HepG2 (cell line): ENCODE measurements around the gene ATXN2. TPM values are rescaled to one million over a fixed set of nuclear protein-coding genes. Genes with fewer than 3 reads are reported as not detected.

Experiments
- ATAC-seq: fragments of 200-7000 bp; cut with Tn5 transposase; 3 replicates; pipeline ENCODE4 v1.9.1; 2020; ENCODE audit warnings: mild to moderate bottlenecking, moderate library complexity
- BruUV-seq: library from RNA; stranded (reverse); fragments of 400-500 nt; replicated peaks from 2 replicates; lab custom pipeline; 2021; lab: Mats Ljungman, UMichigan
- CTCF ChIA-PET: fragments of 300-600 bp; formaldehyde crosslinking; extraction: SDS; loops from one replicate; lab custom pipeline; 2021; ENCODE audit warnings: low total read pairs, inconsistent platforms, low intra/inter-chr PET ratio; lab: Yijun Ruan, JAX
- POLR2A ChIA-PET: fragments of 350-600 bp; sonication (Branson Sonifier 250); formaldehyde crosslinking; loops from one replicate; lab custom pipeline; 2020; ENCODE audit warnings: antibody characterized with exemption, inconsistent platforms; lab: Yijun Ruan, JAX
- DNase-seq: peaks from one replicate; pipeline ENCODE4 v3.0.0-alpha.2; 2015; ENCODE audit warnings: low spot score
- FAIRE-seq: peaks from 3 replicates; lab custom pipeline; 2011; peaks lifted over from hg19 to GRCh38; lab: Jason Lieb, UNC
- H2AFZ ChIP-seq: one replicate; pipeline ENCODE4 v1.6.1; 2011; ENCODE audit warnings: low read length, inconsistent platforms
- H3K27ac ChIP-seq: fragments of 300-600 bp; 3 replicates; pipeline ENCODE4 v1.8.0; 2011; ENCODE audit warnings: mixed run types, mild to moderate bottlenecking, mixed read lengths, low read length, inconsistent platforms; ENCODE audit not compliant: insufficient read depth; ENCODE audit errors: extremely low read length
- H3K27me3 ChIP-seq, 2 experiments: fragments of 200-600 bp in 1 of 2; 2 replicates in 1 of 2; 3 replicates in 1 of 2; pipeline versions ENCODE4 v1.6.0 to v1.8.0; 2011; ENCODE audit warnings: low read length in 2 of 2, mild to moderate bottlenecking in 2 of 2, moderate library complexity in 2 of 2, inconsistent platforms in 1 of 2; ENCODE audit not compliant: insufficient read depth in 2 of 2, control insufficient read depth in 1 of 2
- H3K36me3 ChIP-seq, 2 experiments: fragments of 200-600 bp in 1 of 2; replicated peaks in 1 of 2; 2 replicates in 1 of 2; 3 replicates in 1 of 2; pipeline versions ENCODE4 v1.5.1 to v1.8.0; 2011; ENCODE audit warnings: low read length in 2 of 2, inconsistent platforms in 1 of 2; ENCODE audit not compliant: insufficient read depth in 2 of 2, control insufficient read depth in 1 of 2
- H3K4me1 ChIP-seq: 2 replicates; pipeline ENCODE4 v1.5.1; 2012; ENCODE audit warnings: low read length, inconsistent platforms; ENCODE audit not compliant: insufficient read depth
- H3K4me2 ChIP-seq: 2 replicates; pipeline ENCODE4 v1.6.0; 2011; ENCODE audit warnings: low read depth, low read length, inconsistent platforms
- H3K4me3 ChIP-seq, 3 experiments: fragments of 200-600 bp in 1 of 3; sonication (generic), shearing (Covaris generic) in 1 of 3; replicated peaks in 1 of 3; 2 replicates each; pipeline ENCODE4 v1.5.1; 2011 to 2016; ENCODE audit warnings: low read length in 3 of 3, inconsistent platforms in 2 of 3, low read depth in 2 of 3, mild to moderate bottlenecking in 2 of 3, control low read depth in 1 of 3, mixed read lengths in 1 of 3; ENCODE audit not compliant: insufficient read depth in 1 of 3
- H3K79me2 ChIP-seq: one replicate; pipeline ENCODE4 v1.6.1; 2011; ENCODE audit warnings: low read length, inconsistent platforms; ENCODE audit not compliant: insufficient read depth
- H3K9ac ChIP-seq: 2 replicates; pipeline ENCODE4 v1.6.0; 2011; ENCODE audit warnings: mild to moderate bottlenecking, low read depth, low read length, inconsistent platforms; ENCODE audit not compliant: insufficient read depth
- H3K9me3 ChIP-seq: 2 replicates; pipeline ENCODE4 v1.5.1; 2012; ENCODE audit warnings: mild to moderate bottlenecking, low read length
- H4K20me1 ChIP-seq: 2 replicates; pipeline ENCODE4 v1.6.0; 2011; ENCODE audit warnings: inconsistent platforms, mild to moderate bottlenecking, low read length, moderate library complexity; ENCODE audit not compliant: insufficient read depth
- LBX2 ChIP-seq: sonication (generic); formaldehyde crosslinking; IDR thresholded peaks from 2 replicates; pipeline ENCODE4 v1.5.0; 2020; ENCODE audit warnings: missing genetic modification reagents, mild to moderate bottlenecking, borderline replicate concordance
- SOX5 ChIP-seq: IDR thresholded peaks from 2 replicates; pipeline ENCODE4 v1.6.1; 2016; ENCODE audit warnings: borderline replicate concordance
- ZKSCAN5 ChIP-seq: sonication (generic); formaldehyde crosslinking; IDR thresholded peaks from 2 replicates; pipeline ENCODE4 v1.5.1; 2020; ENCODE audit warnings: mild to moderate bottlenecking, missing genetic modification reagents
- WGBS: methylation state at CpG from one replicate; pipeline ENCODE4 v1.1.6; 2017; ENCODE audit warnings: low lambda C conversion rate; 5-methylcytosine and 5-hydroxymethylcytosine counted together
- in situ Hi-C: cut with HindIII; loops from 2 replicates; pipeline ENCODE4 v1.10.0; 2017; ENCODE audit warnings: low pct_unique_long_range_greater_than_20kb; ENCODE audit not compliant: extremely low pct_ligation_motif_present
- intact Hi-C: fragments of 100-400 bp; cut with micrococcal nuclease; formaldehyde crosslinking; loops from one replicate; pipeline ENCODE4 v1.10.0; 2022; ENCODE audit not compliant: unreplicated experiment
- polyA plus RNA-seq, 8 experiments: library from polyadenylated mRNA; depleted of rRNA in 3 of 8; stranded (reverse) in 7 of 8; unstranded in 1 of 8; fragments of >200 nt; fragmentation: Illumina TruSeq in 4 of 8; extraction: Trizol in 4 of 8; gene quantifications; 2 replicates each; pipeline versions ENCODE4 v1.2.1 to v1.2.3, GENCODE V29; 2011 to 2016; ENCODE audit warnings: low read depth in 4 of 8, missing spikeins in 1 of 8, mixed read lengths in 1 of 8; ENCODE audit not compliant: insufficient read depth in 1 of 8
- total RNA-seq, 5 experiments: library from RNA; depleted of rRNA; stranded (reverse); fragments of >200 nt; fragmentation: Illumina TruSeq; extraction: Trizol; gene quantifications; 2 replicates each; pipeline ENCODE4 v1.2.3, GENCODE V29; 2016; ENCODE audit warnings: low read depth in 1 of 5

Gene ATXN2
- total and polyA plus RNA-seq, 2 of the 13 experiments (the other 11 are each of a cell fraction or from before 2014, with no cell fraction given) = 18.1 to 27.1 TPM

GRCh38 chr12:111642681-111643426, 43.7 kb upstream of the ATXN2 start:
- Histone ChIP-seq H3K79me2 (no peaks in the 10 kb centered on the region), H3K36me3 (peaks cover 7 to 45% of the 10 kb centered on the region in 2 experiments; a peak in 4 of 5 replicates), H3K4me2 (no peak overlapping the region), H3K4me1 (no peaks in the 10 kb centered on the region), H3K27me3 (no peaks in the 10 kb centered on the region), H3K27ac (no peak overlapping the region), H4K20me1 (no peaks in the 10 kb centered on the region), H3K4me3 (no peak overlapping the region), H3K9ac (no peak overlapping the region), H3K9me3 (no peaks in the 10 kb centered on the region), H2AFZ (no peak overlapping the region)
- WGBS = 98% methylated on average over 4 of the region's 4 CpGs
- intact Hi-C loops = no loop called here
- TF ChIP-seq ZKSCAN5 (CRISPR knock-in tag) = no peak
- no peak for TF ChIP-seq SOX5 (CRISPR knock-in tag)
- POLR2A ChIA-PET = no interaction called here
- no peak for FAIRE-seq
- in situ Hi-C loops = no loop called here
- CTCF ChIA-PET = no interaction called here
- no peak for DNase-seq
- BruUV-seq = TSS peak; percentile 43
- ATAC-seq = no peak

DNA sequence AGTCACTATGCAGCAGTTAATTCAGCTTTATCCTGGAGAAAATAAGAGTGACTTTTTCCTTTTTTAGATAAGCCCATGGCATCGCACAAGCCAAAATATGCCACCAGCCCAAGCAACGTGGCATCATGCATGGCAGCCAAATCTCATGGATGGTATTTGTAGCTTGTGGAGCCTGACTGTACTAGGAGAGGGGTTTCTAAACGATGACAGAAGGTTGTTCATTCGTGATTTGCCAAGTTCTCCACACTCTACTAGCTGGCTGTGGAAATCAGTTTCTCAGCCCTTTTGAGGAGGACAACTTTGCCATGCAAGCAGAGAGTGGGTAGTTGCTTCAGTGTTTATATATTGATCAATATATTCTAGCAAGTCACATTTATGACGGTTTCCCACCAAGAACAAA, 41.4 kb upstream of the ATXN2 start:
- TF ChIP-seq LBX2 = no peak
- Histone ChIP-seq H3K4me2 (no peak overlapping the region), H4K20me1 (no peaks in the 10 kb centered on the region), H3K9ac (no peak overlapping the region), H3K27ac (no peak overlapping the region), H3K36me3 (peaks cover 2 to 26% of the 10 kb centered on the region in 2 experiments; a peak in 3 of 5 replicates), H3K4me3 (no peak overlapping the region), H2AFZ (no peak overlapping the region), H3K4me1 (peaks cover 20% of the 10 kb centered on the region), H3K9me3 (no peaks in the 10 kb centered on the region), H3K79me2 (no peaks in the 10 kb centered on the region), H3K27me3 (no peaks in the 10 kb centered on the region)
- POLR2A ChIA-PET = no interaction called here
- intact Hi-C loops = no loop called here
- no peak for DNase-seq
- in situ Hi-C loops = no loop called here
- no peak for ATAC-seq
- no peak for FAIRE-seq
- no TSS peak for BruUV-seq
- CTCF ChIA-PET = no interaction called here
- 93% methylated on average over 4 of the region's 5 CpGs for WGBS
